Adrenal gland (tissue), 12 donors: ENCODE results near the gene PLD3. TPM values are rescaled to one million over a fixed set of nuclear protein-coding genes. Genes with fewer than 3 reads are reported as not detected.

Experiments
- DNase-seq, 7 donors: peaks; one replicate each; pipeline ENCODE4 v3.0.0-alpha.2; 2019 to 2020
- H3K27ac ChIP-seq, 5 donors: fragments of 200-600 bp; sonication (generic) in 4 of 5; 1 replicate in 3 of 5; 2 replicates in 2 of 5; pipeline versions ENCODE4 v1.5.1 to v1.8.0; 2016 to 2020; ENCODE audit warnings: mild to moderate bottlenecking in 1 of 5
- H3K27me3 ChIP-seq: fragments of 200-600 bp; 2 replicates; pipeline ENCODE4 v1.8.0; 2021
- H3K36me3 ChIP-seq, 2 donors: fragments of 200-600 bp; replicated peaks in 1 of 2; 1 replicate in 1 of 2; 2 replicates in 1 of 2; pipeline versions ENCODE4 v1.5.1 to v1.8.0; 2018 to 2022
- H3K4me1 ChIP-seq, 2 donors: fragments of 200-600 bp; replicated peaks in 1 of 2; 1 replicate in 1 of 2; 2 replicates in 1 of 2; pipeline versions ENCODE4 v1.5.1 to v1.8.0; 2018 to 2021
- H3K4me3 ChIP-seq, 4 donors: fragments of 200-600 bp; sonication (generic) in 3 of 4; one replicate each; pipeline ENCODE4 v1.5.1; 2016 to 2018
- H3K9me3 ChIP-seq, 3 donors: fragments of 200-600 bp; sonication (generic) in 1 of 3; replicated peaks in 1 of 3; 1 replicate in 2 of 3; 2 replicates in 1 of 3; pipeline versions ENCODE4 v1.5.1 to v1.8.0; 2016 to 2021
- CTCF ChIP-seq, 6 experiments: fragments of 450-650 bp in 4 of 6; fragments of 200-600 bp in 2 of 6; sonication (generic) in 1 of 6; IDR thresholded peaks; 1 replicate in 5 of 6; 2 replicates in 1 of 6; pipeline versions ENCODE4 v1.5.1 to v1.8.0; 2016 to 2021; ENCODE audit warnings: antibody characterized with exemption in 6 of 6, mild to moderate bottlenecking in 2 of 6, moderate library complexity in 1 of 6
- POLR2A ChIP-seq, 2 donors: fragments of 450-650 bp; IDR thresholded peaks; one replicate each; pipeline ENCODE4 v1.6.1; 2017; ENCODE audit warnings: antibody characterized with exemption in 2 of 2, mild to moderate bottlenecking in 2 of 2, moderate library complexity in 1 of 2
- WGBS, 4 donors: extraction: QIAGEN DNeasy Blood & Tissue Kit in 2 of 4; methylation state at CpG; one replicate each; pipeline versions ENCODE4 v1.1.5 to v1.1.7; 2013 to 2017; 5-methylcytosine and 5-hydroxymethylcytosine counted together
- intact Hi-C, 2 donors: fragments of 100-400 bp; cut with DNase I; formaldehyde crosslinking; loops; one replicate each; pipeline versions ENCODE4 v1.14.1 to v1.15.0; 2022 to 2023
- polyA plus RNA-seq, 3 donors: library from polyadenylated mRNA; stranded (reverse); fragments of 200-250 nt in 2 of 3; fragments of 350-450 nt in 1 of 3; fragmentation: Illumina TruSeq in 1 of 3; extraction: RNeasy Lipid Tissue Mini Kit (QIAGEN cat#74804) in 1 of 3; gene quantifications; one replicate each; pipeline ENCODE4 v1.2.3, GENCODE V29; 2013 to 2014
- total RNA-seq, 9 donors: library from RNA; depleted of rRNA in 4 of 9; stranded (reverse); fragments of >200 nt in 4 of 9; fragments of 120-200 nt in 1 of 9; fragmentation: NEBNext Ultra II Directional in 1 of 9; extraction: Animal tissue kit (Norgen Biotek cat#: 25700) in 1 of 9; gene quantifications; one replicate each; pipeline versions ENCODE4 v1.1.0 to v1.2.4, GENCODE V29; 2013 to 2023
- donor health status: healthy with polysubstance abuse.
- donor health status: Bipolar disorder and iron deficiency.
- donor health status: DM: yes; HTN: yes; CAD: no.
- donor health status: DM: no; HTN: no; CAD: no.
- donor health status: DM: no; HTN: no; CAD: no.
- donor health status: DM: yes; HTN: yes; CAD: no.

PLD3 gene
- total and polyA plus RNA-seq, 12 donors, result 170 to 1,019 (median 415) TPM

GRCh38 chr19:40392123-40392522 is 43.6 kb downstream of the PLD3 start:
- H3K36me3 ChIP-seq, result no peaks in the 10 kb centered on the region
- H3K27me3 ChIP-seq, result no peaks in the 10 kb centered on the region
- DNase-seq, result no peak
- peaks cover 7 to 8% of the 10 kb centered on the region in 2 donors for H3K4me1 ChIP-seq
- 65 to 80% (median 76%) methylated on average over 8 of the region's 8 CpGs for WGBS, 4 donors
- intact Hi-C loops, result no loop called here
- H3K4me3 ChIP-seq, result no peak overlapping the region
- no peak overlapping the region for H3K27ac ChIP-seq
- TF ChIP-seq POLR2A (IDR thresholded peaks at IDR 0.05) (no peak), CTCF (IDR thresholded peaks at IDR 0.05) (no peak)
- H3K9me3 ChIP-seq, result no peaks in the 10 kb centered on the region

GRCh38 chr19:40392894-40393517 is 44.5 kb downstream of the PLD3 start:
- no peaks in the 10 kb centered on the region for H3K27me3 ChIP-seq
- intact Hi-C loops, result no loop called here
- peaks cover 7 to 8% of the 10 kb centered on the region in 2 donors for H3K4me1 ChIP-seq
- H3K27ac ChIP-seq, result peak overlapping the region in 3 of 5 donors; percentile 3 to 21 (median 10)
- H3K4me3 ChIP-seq, result no peak overlapping the region
- 24 to 40% (median 30%) methylated on average over 6 to 9 of the region's 9 CpGs for WGBS, 4 donors
- TF ChIP-seq CTCF (IDR thresholded peaks at IDR 0.05) (peak in 5 of 6 experiments; percentile 16 to 50 (median 39)), POLR2A (IDR thresholded peaks at IDR 0.05) (no peak)
- H3K9me3 ChIP-seq, result no peaks in the 10 kb centered on the region
- DNase-seq, result peak in 2 of 7 donors; percentile 44 to 45
- H3K36me3 ChIP-seq, result no peaks in the 10 kb centered on the region

GRCh38 chr19:40393894-40394815 is 45.7 kb downstream of the PLD3 start:
- Histone ChIP-seq H3K4me1 (peaks cover 0 to 8% of the 10 kb centered on the region in 2 donors), H3K27me3 (no peaks in the 10 kb centered on the region), H3K36me3 (no peaks in the 10 kb centered on the region), H3K27ac (no peak overlapping the region), H3K9me3 (no peaks in the 10 kb centered on the region), H3K4me3 (no peak overlapping the region)
- no peak for DNase-seq
- no peak for TF ChIP-seq POLR2A (IDR thresholded peaks at IDR 0.05)
- TF ChIP-seq CTCF (IDR thresholded peaks at IDR 0.05), result no peak
- intact Hi-C loops, result no loop called here
- 88 to 94% (median 93%) methylated on average over 23 to 41 of the region's 41 CpGs for WGBS, 4 donors

GRCh38 chr19:40394816-40395210 is 46.3 kb downstream of the PLD3 start:
- intact Hi-C loops, result no loop called here
- Histone ChIP-seq H3K9me3 (no peaks in the 10 kb centered on the region), H3K27me3 (no peaks in the 10 kb centered on the region), H3K4me1 (peaks cover 0 to 8% of the 10 kb centered on the region in 2 donors), H3K36me3 (no peaks in the 10 kb centered on the region), H3K27ac (no peak overlapping the region), H3K4me3 (no peak overlapping the region)
- TF ChIP-seq POLR2A (IDR thresholded peaks at IDR 0.05) (no peak), CTCF (IDR thresholded peaks at IDR 0.05) (no peak)
- no peak for DNase-seq
- 70 to 84% (median 76%) methylated on average over 4 to 13 of the region's 13 CpGs for WGBS, 4 donors
